Retinal pigment epithelial cell (primary cell): ENCODE measurements around the gene ASTL.
"Not testable (repeated sequence)": the region's sequence is repeated elsewhere in the genome, so short reads cannot be mapped to it uniquely, and the experiment has no call there.

Experiments used
- DNase-seq: peaks from one replicate; pipeline ENCODE4 v3.0.0-alpha.2; 2010; ENCODE audit warnings: low read depth
- H3K4me3 ChIP-seq: 2 replicates; pipeline ENCODE4 v1.5.1; 2011; ENCODE audit warnings: mild to moderate bottlenecking, low read length, control low read depth, moderate library complexity
- TF ChIP-seq, protein P1 (sequence below): conservative IDR thresholded peaks from 2 replicates; pipeline ENCODE4 v1.5.1; 2011; ENCODE audit warnings: low read depth, low read length, control low read depth, inconsistent platforms

ASTL gene

DNA sequence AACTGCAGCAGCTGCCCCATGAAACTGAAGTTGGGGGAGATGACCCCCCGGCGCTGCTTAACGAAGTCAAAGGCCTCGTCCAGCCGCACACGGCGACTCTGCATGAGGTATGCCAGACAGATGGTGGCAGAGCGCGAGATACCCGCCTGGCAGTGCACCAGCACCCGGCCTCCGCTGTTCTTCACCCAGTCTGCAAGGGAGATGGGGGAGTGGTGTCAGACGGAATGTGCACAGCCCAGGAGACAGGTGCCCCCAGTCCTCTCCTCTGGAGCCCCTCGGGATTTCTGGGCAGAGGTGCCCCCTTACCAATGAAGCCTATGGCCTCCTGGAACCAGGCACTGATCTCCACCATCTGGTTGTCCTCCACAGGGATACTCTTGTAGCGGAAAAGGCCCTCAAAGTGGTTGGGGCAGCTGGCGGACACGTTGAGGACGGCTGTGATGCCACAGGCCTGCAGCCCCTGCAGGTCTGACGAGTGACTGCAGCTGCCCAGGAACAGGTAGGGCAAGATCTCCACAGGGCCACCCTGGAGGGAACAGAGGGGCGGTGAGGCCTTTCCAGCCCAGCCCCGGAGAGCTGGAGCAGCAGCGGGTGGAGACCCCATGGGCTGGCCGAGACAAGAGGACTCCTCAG, 5.7 kb upstream of the ASTL start:
- TF ChIP-seq, protein P1, sequence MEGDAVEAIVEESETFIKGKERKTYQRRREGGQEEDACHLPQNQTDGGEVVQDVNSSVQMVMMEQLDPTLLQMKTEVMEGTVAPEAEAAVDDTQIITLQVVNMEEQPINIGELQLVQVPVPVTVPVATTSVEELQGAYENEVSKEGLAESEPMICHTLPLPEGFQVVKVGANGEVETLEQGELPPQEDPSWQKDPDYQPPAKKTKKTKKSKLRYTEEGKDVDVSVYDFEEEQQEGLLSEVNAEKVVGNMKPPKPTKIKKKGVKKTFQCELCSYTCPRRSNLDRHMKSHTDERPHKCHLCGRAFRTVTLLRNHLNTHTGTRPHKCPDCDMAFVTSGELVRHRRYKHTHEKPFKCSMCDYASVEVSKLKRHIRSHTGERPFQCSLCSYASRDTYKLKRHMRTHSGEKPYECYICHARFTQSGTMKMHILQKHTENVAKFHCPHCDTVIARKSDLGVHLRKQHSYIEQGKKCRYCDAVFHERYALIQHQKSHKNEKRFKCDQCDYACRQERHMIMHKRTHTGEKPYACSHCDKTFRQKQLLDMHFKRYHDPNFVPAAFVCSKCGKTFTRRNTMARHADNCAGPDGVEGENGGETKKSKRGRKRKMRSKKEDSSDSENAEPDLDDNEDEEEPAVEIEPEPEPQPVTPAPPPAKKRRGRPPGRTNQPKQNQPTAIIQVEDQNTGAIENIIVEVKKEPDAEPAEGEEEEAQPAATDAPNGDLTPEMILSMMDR, result peak; percentile 34
- H3K4me3 ChIP-seq, result peak overlapping the region; percentile 46
- DNase-seq, result no peak

DNA sequence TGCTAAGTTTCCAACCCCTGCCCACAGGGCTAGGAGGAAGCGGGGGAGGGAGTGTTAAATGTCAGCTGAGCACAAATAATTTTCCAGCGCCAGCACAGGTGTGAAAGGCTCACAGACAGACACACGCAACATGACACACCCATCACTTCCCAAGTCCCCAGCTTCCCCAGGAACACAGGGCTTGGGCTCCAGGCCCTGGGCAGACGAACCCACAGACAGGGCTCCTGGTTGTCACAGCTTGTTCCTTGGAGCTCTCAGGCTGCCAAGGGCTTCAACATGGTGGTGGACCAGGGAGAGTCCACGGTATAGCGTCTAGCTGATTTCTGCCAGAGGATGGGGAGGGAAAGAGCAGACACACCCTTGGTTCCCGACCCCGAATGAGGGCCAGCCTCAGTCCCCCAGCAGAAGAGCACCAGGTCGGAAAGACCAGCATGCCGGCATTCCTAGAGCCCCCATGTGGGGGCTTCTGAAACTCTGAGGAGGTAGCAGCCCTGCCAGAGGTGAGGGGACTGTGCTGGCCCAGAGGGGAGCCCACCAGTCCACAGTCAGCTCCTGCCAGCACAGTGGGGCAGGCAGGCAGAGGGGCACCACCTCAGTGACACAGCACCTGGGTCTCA, 5.0 kb upstream of the ASTL start:
- no peak overlapping the region for H3K4me3 ChIP-seq
- DNase-seq, result no peak
- TF ChIP-seq, protein P1, result no peak

DNA sequence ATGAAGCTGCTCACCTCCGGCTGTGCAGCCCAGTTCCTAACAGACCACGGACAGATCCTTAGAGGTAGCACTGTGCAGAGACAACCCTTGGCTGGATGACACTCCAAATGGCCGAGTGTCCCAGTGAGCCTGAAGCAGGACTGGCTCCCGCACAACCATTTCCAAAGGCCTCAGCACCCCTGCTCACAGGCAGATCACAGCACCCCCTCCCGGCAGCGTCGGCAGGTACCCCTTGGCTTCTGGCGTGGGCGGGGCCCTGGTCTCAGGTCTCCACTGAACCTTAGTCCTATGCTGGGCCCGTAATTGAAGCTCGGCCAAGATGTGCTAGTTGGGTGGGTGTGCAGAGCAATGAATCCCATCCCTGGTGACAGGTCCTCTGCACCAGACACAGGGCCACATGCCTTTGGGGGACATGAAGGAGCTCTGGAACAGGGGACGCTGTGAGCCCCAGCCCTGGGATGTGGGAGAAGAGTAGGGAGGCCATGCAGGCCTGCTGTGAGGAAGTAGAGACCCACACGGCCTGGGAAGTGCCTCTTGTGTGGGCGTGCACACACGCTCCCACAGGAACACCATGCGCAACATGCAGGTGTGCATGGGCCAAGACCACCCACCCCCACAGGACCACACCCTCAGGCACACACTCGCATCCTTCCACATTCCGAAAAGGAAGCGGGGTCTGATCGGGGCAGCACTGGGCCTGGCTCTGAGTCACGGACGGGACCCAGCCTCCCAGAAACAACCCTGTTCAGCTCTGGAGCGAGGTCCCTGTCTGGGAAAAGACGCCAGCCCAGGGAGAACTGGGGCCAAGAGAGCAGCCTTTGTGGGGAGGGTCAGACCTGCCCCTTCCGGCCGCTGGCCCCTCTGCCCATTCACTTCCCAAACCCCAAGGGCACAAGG, 4.2 kb upstream of the ASTL start:
- TF ChIP-seq, protein P1, result no peak
- no peak for DNase-seq
- no peak overlapping the region for H3K4me3 ChIP-seq

DNA sequence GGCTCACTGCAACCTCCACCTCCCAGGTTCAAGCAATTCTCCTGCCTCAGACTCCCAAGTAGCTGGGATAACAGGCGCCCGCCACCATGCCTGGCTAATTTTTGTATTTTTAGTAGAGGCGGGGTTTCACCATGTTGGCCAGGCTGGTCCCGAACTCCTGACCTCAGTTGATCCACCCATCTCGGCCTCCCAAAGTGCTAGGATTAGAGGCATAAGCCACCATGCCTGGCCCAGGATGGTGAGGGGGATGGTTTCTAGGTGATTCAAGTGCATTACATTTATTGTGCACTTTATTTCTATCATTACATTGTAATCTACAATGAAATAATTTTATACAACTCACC, 3.3 kb upstream of the ASTL start:
- not testable (repeated sequence) for H3K4me3 ChIP-seq, DNase-seq

DNA sequence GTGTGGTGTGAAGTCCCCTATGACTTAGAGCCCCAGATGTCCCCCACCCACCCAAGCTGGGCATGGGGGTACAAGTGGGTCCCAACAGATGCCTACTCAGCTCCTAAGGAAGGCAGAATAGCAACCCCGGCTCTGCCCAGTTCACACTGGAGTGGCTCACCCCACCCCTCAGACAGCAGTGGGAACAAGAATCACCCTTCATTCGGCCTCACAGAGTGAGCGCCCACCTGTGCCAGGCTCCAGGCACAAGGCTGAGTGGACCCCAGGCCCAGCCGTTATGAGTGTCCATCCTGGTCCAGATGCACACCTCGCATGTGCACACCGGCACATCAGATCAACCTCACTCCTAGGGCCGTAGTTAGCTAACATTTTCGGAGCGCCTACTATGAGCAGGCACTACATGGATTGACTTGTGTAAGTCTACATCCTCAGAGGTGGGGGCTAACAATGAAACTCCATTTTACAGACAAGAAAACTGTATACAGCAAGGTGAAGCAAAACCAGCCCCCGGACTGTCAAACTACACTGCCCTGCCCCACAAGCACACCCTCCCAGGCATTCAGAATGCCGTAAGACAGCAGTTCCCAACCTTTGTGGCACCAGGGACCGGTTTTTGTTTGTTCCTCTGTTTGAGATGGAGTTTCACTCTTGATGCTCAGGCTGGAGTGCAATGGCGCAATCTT, 2.8 kb upstream of the ASTL start:
- H3K4me3 ChIP-seq, result no peak overlapping the region
- TF ChIP-seq, protein P1, result no peak
- DNase-seq, result no peak

DNA sequence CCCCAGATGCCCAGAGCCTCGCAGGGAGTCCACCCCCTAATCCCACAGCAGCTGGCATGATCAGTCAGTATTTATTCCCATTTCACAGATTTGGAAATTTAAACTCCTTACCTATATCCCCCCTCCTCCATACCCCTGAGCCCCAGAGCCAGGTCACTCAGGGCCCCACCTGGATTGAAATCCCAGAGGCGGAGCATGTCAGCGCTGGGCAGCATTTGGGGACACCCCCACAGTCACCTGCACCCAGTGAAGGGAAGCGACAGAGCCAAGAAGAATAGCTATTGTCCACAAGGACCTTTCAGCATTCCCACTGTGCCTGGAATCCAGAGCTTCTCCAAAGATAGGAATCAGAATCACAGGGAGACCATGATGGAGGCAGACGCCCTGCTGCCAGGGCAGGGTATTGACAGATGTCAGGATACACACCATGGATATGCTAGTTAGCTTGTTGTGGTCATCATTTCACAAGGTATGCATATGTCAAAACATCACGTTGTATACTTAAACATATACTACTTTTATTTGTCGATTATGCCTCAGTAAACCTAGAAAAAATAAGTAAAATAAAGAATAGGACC, 968 bp upstream of the ASTL start:
- H3K4me3 ChIP-seq, result no peak overlapping the region
- DNase-seq, result no peak
- TF ChIP-seq, protein P1, result no peak
